CD4-positive, alpha-beta T cell (primary cell): ENCODE data around the gene GPR37. TPM values are rescaled to one million over a fixed set of nuclear protein-coding genes. Genes with fewer than 3 reads are reported as not detected.

Experiments used
- ATAC-seq: fragments of 200-7000 bp; cut with Tn5 transposase; one replicate; pipeline ENCODE4 v1.10.0; 2022; ENCODE audit warnings: mild to moderate bottlenecking; ENCODE audit not compliant: poor library complexity
- CTCF ChIA-PET: fragments of 350-600 bp; sonication (Branson Sonifier 250); formaldehyde crosslinking; loops from one replicate; lab custom pipeline; 2021; ENCODE audit warnings: antibody characterized with exemption, inconsistent platforms; lab: Charles Lee
- POLR2A ChIA-PET: fragments of 350-600 bp; sonication (Branson Sonifier 250); formaldehyde crosslinking; loops from one replicate; lab custom pipeline; 2021; ENCODE audit warnings: antibody characterized with exemption, inconsistent platforms; lab: Charles Lee
- DNase-seq, 14 experiments: peaks; one replicate each; pipeline ENCODE4 v3.0.0-alpha.2; 2013 to 2020; ENCODE audit warnings: mixed read lengths in 2 of 14
- H3K27ac ChIP-seq, 2 donors: one replicate each; pipeline versions ENCODE4 v1.5.1 to v1.7.0; 2013; ENCODE audit warnings: low read length in 2 of 2, low read depth in 1 of 2, mild to moderate bottlenecking in 1 of 2
- H3K27me3 ChIP-seq, 2 experiments: 1 replicate in 1 of 2; 2 replicates in 1 of 2; pipeline versions ENCODE4 v1.6.1 to v1.7.0; 2013; ENCODE audit warnings: low read length in 2 of 2, control low read depth in 1 of 2, mild to moderate bottlenecking in 1 of 2, moderate library complexity in 1 of 2; ENCODE audit not compliant: insufficient read depth in 2 of 2, control insufficient read depth in 1 of 2
- H3K36me3 ChIP-seq: one replicate; pipeline ENCODE4 v1.6.1; 2013; ENCODE audit warnings: low read length, control low read depth; ENCODE audit not compliant: insufficient read depth
- H3K4me1 ChIP-seq: one replicate; pipeline ENCODE4 v1.6.1; 2013; ENCODE audit warnings: low read length, control low read depth; ENCODE audit not compliant: insufficient read depth
- H3K4me3 ChIP-seq: one replicate; pipeline ENCODE4 v1.5.1; 2013; ENCODE audit warnings: mild to moderate bottlenecking, low read length, moderate library complexity
- H3K9me3 ChIP-seq, 2 experiments: 1 replicate in 1 of 2; 2 replicates in 1 of 2; pipeline versions ENCODE4 v1.6.1 to v1.7.0; 2013; ENCODE audit warnings: low read length in 2 of 2, mild to moderate bottlenecking in 2 of 2, control low read depth in 1 of 2, moderate library complexity in 1 of 2; ENCODE audit not compliant: control insufficient read depth in 1 of 2, insufficient read depth in 1 of 2
- H3K27ac Mint-ChIP-seq: one replicate; pipeline ENCODE4 v1.8.0; 2020; ENCODE audit warnings: mixed read lengths
- H3K27me3 Mint-ChIP-seq: one replicate; pipeline ENCODE4 v1.8.0; 2021; ENCODE audit warnings: mixed read lengths
- H3K36me3 Mint-ChIP-seq: one replicate; pipeline ENCODE4 v1.8.0; 2021; ENCODE audit warnings: low read depth, mixed read lengths
- H3K4me1 Mint-ChIP-seq: one replicate; pipeline ENCODE4 v1.8.0; 2021; ENCODE audit warnings: low read depth, mixed read lengths
- H3K4me3 Mint-ChIP-seq: one replicate; pipeline ENCODE4 v1.8.0; 2020; ENCODE audit warnings: mild to moderate bottlenecking, mixed read lengths
- H3K9me3 Mint-ChIP-seq: one replicate; pipeline ENCODE4 v1.8.0; 2020; ENCODE audit warnings: mixed read lengths
- CTCF ChIP-seq: fragments of 200-600 bp; IDR thresholded peaks from one replicate; pipeline ENCODE4 v1.8.0; 2022; ENCODE audit warnings: antibody characterized with exemption, mild to moderate bottlenecking
- intact Hi-C, 2 experiments: fragments of 100-400 bp; cut with DNase I in 1 of 2; cut with micrococcal nuclease in 1 of 2; formaldehyde crosslinking; loops; one replicate each; pipeline versions ENCODE4 v1.15.1 to v1.9.0; 2023 to 2025; cut with DNase I, micrococcal nuclease
- total RNA-seq, 174 experiments: library from RNA in 2 of 174; stranded (reverse) in 2 of 174; gene quantifications; one replicate each; pipeline ENCODE4 v1.2.3 and lab custom pipeline; 2021 to 2026

The GPR37 gene
- total RNA-seq, 2 experiments from 2014 or later = not detected

GRCh38 chr7:124773339-124773738 is 7.7 kb upstream of the GPR37 start:
- no peaks in the 10 kb centered on the region for H3K27me3 ChIP-seq
- CTCF ChIA-PET = no interaction called here
- no peak for ATAC-seq
- intact Hi-C loops = no loop called here
- no peak for DNase-seq
- H3K9me3 ChIP-seq = no peaks in the 10 kb centered on the region
- H3K4me3 ChIP-seq = no peak overlapping the region
- TF ChIP-seq CTCF = no peak
- H3K36me3 ChIP-seq = no peaks in the 10 kb centered on the region
- Mint-ChIP-seq H3K27me3 (peaks cover 44% of the 10 kb centered on the region), H3K4me3 (no peak overlapping the region), H3K36me3 (no peaks in the 10 kb centered on the region), H3K27ac (no peak overlapping the region), H3K9me3 (no peaks in the 10 kb centered on the region), H3K4me1 (no peaks in the 10 kb centered on the region)
- no peak overlapping the region for H3K27ac ChIP-seq
- H3K4me1 ChIP-seq = no peaks in the 10 kb centered on the region
- POLR2A ChIA-PET = no interaction called here

- Histone ChIP-seq H3K4me1 (peaks cover 9% of the 10 kb centered on the region), H3K27me3 (peaks cover 20 to 27% of the 10 kb centered on the region in 2 experiments), H3K36me3 (no peaks in the 10 kb centered on the region), H3K4me3 (no peak overlapping the region), H3K9me3 (peaks cover 0 to 8% of the 10 kb centered on the region in 2 experiments), H3K27ac (no peak overlapping the region)
- Mint-ChIP-seq H3K9me3 (no peaks in the 10 kb centered on the region), H3K27ac (no peak overlapping the region), H3K4me1 (peaks cover 10% of the 10 kb centered on the region), H3K4me3 (no peak overlapping the region), H3K36me3 (no peaks in the 10 kb centered on the region), H3K27me3 (peaks cover 69% of the 10 kb centered on the region)
- intact Hi-C loops = no loop called here
- DNase-seq (no peak), ATAC-seq (no peak)
- POLR2A ChIA-PET = interaction anchor here (0.9 kb wide), 1 partner anchor 16 kb away, joined by 3 read pairs; no protein-coding TSS in a partner anchor
- no peak for TF ChIP-seq CTCF
- CTCF ChIA-PET = no interaction called here
Observed at GRCh38 chr7:124769136-124769535, 3.5 kb upstream of the GPR37 start.

GRCh38 chr7:124768525-124768924 is 2.9 kb upstream of the GPR37 start:
- peaks cover 16% of the 10 kb centered on the region for H3K4me1 Mint-ChIP-seq
- H3K9me3 Mint-ChIP-seq = no peaks in the 10 kb centered on the region
- Histone ChIP-seq H3K36me3 (no peaks in the 10 kb centered on the region), H3K9me3 (peaks cover 0 to 10% of the 10 kb centered on the region in 2 experiments), H3K4me3 (no peak overlapping the region), H3K27me3 (peaks cover 26 to 33% of the 10 kb centered on the region in 2 experiments), H3K4me1 (peaks cover 13% of the 10 kb centered on the region), H3K27ac (no peak overlapping the region)
- TF ChIP-seq CTCF = no peak
- no peak overlapping the region for H3K4me3 Mint-ChIP-seq
- POLR2A ChIA-PET = interaction anchor here (0.9 kb wide), 1 partner anchor 16 kb away, joined by 3 read pairs; no protein-coding TSS in a partner anchor
- DNase-seq (no peak), ATAC-seq (no peak)
- H3K27me3 Mint-ChIP-seq = peaks cover 69% of the 10 kb centered on the region
- H3K27ac Mint-ChIP-seq = no peak overlapping the region
- CTCF ChIA-PET = no interaction called here
- H3K36me3 Mint-ChIP-seq = no peaks in the 10 kb centered on the region
- intact Hi-C loops = no loop called here
